MM.1S (cell line): Measurements from ENCODE around the gene SCFD2.
"Not testable (repeated sequence)": the region's sequence is repeated elsewhere in the genome, so short reads cannot be mapped to it uniquely, and the experiment has no call there.

ENCODE experiments used
- DNase-seq: peaks from one replicate; pipeline ENCODE4 v3.0.0-alpha.2; 2015
- H2AFZ ChIP-seq: fragments of 300-600 bp; sonication (generic); 2 replicates; pipeline ENCODE4 v1.6.0; 2016; ENCODE audit warnings: antibody characterized with exemption, low read length
- H3F3A ChIP-seq: fragments of 300-600 bp; sonication (generic); 2 replicates; pipeline ENCODE4 v1.6.1; 2016; ENCODE audit warnings: mild to moderate bottlenecking, antibody characterized with exemption, low read length, moderate library complexity, mixed read lengths; ENCODE audit not compliant: insufficient read depth
- H3K27ac ChIP-seq: fragments of 300-600 bp; sonication (generic); 2 replicates; pipeline ENCODE4 v1.5.1; 2016; ENCODE audit warnings: mild to moderate bottlenecking, low read length
- H3K27me3 ChIP-seq: fragments of 300-600 bp; sonication (generic); replicated peaks from 2 replicates; pipeline ENCODE4 v1.6.0; 2016; ENCODE audit warnings: low read length; ENCODE audit not compliant: insufficient read depth
- H3K36me3 ChIP-seq: fragments of 300-600 bp; sonication (generic); replicated peaks from 2 replicates; pipeline ENCODE4 v1.6.1; 2016; ENCODE audit warnings: mild to moderate bottlenecking, low read length, mixed read lengths; ENCODE audit not compliant: insufficient read depth
- H3K4me1 ChIP-seq: fragments of 300-600 bp; sonication (generic); 2 replicates; pipeline ENCODE4 v1.6.1; 2016; ENCODE audit warnings: low read length, mixed read lengths
- H3K4me2 ChIP-seq: fragments of 300-600 bp; sonication (generic); 2 replicates; pipeline ENCODE4 v1.6.0; 2016; ENCODE audit warnings: low read depth, low read length
- H3K4me3 ChIP-seq: fragments of 300-600 bp; sonication (generic); 2 replicates; pipeline ENCODE4 v1.5.1; 2016; ENCODE audit warnings: low read length, mixed read lengths
- H3K79me2 ChIP-seq: fragments of 300-600 bp; sonication (generic); 2 replicates; pipeline ENCODE4 v1.6.1; 2016; ENCODE audit warnings: mixed run types, low read length, mixed read lengths
- H3K9ac ChIP-seq: fragments of 300-600 bp; sonication (generic); 2 replicates; pipeline ENCODE4 v1.6.1; 2016; ENCODE audit warnings: low read length, mixed read lengths
- H3K9me2 ChIP-seq: fragments of 300-600 bp; sonication (generic); replicated peaks from 2 replicates; pipeline ENCODE4 v1.6.1; 2016; ENCODE audit warnings: mild to moderate bottlenecking, low read length, mixed read lengths; ENCODE audit not compliant: insufficient read depth
- H3K9me3 ChIP-seq: fragments of 300-600 bp; sonication (generic); replicated peaks from 2 replicates; pipeline ENCODE4 v1.6.1; 2016; ENCODE audit warnings: mild to moderate bottlenecking, low read length, mixed read lengths; ENCODE audit not compliant: insufficient read depth
- H4K20me1 ChIP-seq: fragments of 300-600 bp; sonication (generic); 2 replicates; pipeline ENCODE4 v1.6.1; 2016; ENCODE audit warnings: mild to moderate bottlenecking, low read length, moderate library complexity, mixed read lengths; ENCODE audit not compliant: insufficient read depth
- EZH2 ChIP-seq: fragments of 300-600 bp; sonication (generic); optimal IDR thresholded peaks from 2 replicates; pipeline ENCODE3; 2017; ENCODE audit warnings: low read depth, mild to moderate bottlenecking, antibody characterized with exemption, low read length, mixed read lengths
- EZH2phosphoT487 ChIP-seq: fragments of 300-600 bp; sonication (generic); IDR thresholded peaks from 2 replicates; pipeline ENCODE4 v1.6.1; 2018; ENCODE audit warnings: antibody characterized with exemption, low read length
- TF ChIP-seq, protein P1 (sequence below): fragments of 300-600 bp; sonication (generic); IDR thresholded peaks from 2 replicates; pipeline ENCODE4 v1.5.1; 2016; ENCODE audit warnings: antibody characterized with exemption, low read length, mixed read lengths

The SCFD2 gene

DNA sequence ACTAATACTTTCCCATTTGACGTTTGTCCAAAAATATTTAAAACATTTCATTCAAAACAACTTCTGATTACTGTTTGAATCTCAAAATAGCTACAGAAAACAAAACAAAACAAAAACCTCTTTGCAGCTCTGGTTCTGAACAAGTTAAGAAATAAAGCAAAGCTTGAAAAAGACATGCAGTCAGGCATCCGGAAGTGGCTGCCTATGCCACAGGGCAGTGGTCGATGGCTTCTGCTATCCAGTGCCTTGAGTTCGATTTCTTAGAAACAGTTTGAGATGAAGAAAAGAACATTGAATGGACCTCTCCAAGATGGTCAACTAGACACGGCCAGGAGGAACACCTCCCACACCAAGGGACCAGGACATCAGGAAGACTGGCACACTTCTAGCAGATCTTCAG, 125.3 kb downstream of the SCFD2 start:
- H4K20me1 ChIP-seq = no peaks in the 10 kb centered on the region
- no peaks in the 10 kb centered on the region for H3K9me3 ChIP-seq
- H3K4me3 ChIP-seq = no peak overlapping the region
- no peaks in the 10 kb centered on the region for H3K27me3 ChIP-seq
- H2AFZ ChIP-seq = no peak overlapping the region
- TF ChIP-seq EZH2phosphoT487 = no peak
- TF ChIP-seq, protein P1, sequence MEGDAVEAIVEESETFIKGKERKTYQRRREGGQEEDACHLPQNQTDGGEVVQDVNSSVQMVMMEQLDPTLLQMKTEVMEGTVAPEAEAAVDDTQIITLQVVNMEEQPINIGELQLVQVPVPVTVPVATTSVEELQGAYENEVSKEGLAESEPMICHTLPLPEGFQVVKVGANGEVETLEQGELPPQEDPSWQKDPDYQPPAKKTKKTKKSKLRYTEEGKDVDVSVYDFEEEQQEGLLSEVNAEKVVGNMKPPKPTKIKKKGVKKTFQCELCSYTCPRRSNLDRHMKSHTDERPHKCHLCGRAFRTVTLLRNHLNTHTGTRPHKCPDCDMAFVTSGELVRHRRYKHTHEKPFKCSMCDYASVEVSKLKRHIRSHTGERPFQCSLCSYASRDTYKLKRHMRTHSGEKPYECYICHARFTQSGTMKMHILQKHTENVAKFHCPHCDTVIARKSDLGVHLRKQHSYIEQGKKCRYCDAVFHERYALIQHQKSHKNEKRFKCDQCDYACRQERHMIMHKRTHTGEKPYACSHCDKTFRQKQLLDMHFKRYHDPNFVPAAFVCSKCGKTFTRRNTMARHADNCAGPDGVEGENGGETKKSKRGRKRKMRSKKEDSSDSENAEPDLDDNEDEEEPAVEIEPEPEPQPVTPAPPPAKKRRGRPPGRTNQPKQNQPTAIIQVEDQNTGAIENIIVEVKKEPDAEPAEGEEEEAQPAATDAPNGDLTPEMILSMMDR = no peak
- no peak for TF ChIP-seq EZH2
- peaks cover 22% of the 10 kb centered on the region for H3K79me2 ChIP-seq
- no peaks in the 10 kb centered on the region for H3K36me3 ChIP-seq
- no peak overlapping the region for H3K4me2 ChIP-seq
- H3F3A ChIP-seq = no peaks in the 10 kb centered on the region
- no peak overlapping the region for H3K27ac ChIP-seq
- H3K9ac ChIP-seq = no peak overlapping the region
- no peak for DNase-seq
- no peaks in the 10 kb centered on the region for H3K9me2 ChIP-seq
- no peaks in the 10 kb centered on the region for H3K4me1 ChIP-seq

DNA sequence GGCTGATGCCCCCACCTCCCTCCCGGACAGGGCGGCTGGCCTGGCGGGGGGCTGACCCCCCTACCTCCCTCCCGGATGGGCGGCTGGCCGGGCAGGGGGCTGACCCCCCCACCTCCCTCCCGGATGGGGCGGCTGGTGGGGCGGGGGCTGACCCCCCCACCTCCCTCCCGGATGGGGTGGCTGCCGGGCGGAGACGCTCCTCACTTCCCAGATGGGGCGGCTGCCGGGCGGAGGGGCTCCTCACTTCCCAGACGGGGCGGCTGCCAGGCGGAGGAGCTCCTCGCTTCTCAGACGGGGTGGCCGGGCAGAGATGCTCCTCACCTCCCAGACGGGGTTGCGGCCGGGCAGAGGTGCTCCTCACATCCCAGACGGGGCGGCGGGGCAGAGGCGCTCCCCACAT, 127.5 kb downstream of the SCFD2 start:
- H3K9me2 ChIP-seq, DNase-seq, H3F3A ChIP-seq, H2AFZ ChIP-seq, H3K9ac ChIP-seq, H3K27ac ChIP-seq, H3K4me3 ChIP-seq, H3K27me3 ChIP-seq, H4K20me1 ChIP-seq, H3K4me2 ChIP-seq, H3K9me3 ChIP-seq, H3K4me1 ChIP-seq, H3K36me3 ChIP-seq: not testable (repeated sequence)
- peaks cover 12% of the 10 kb centered on the region for H3K79me2 ChIP-seq

DNA sequence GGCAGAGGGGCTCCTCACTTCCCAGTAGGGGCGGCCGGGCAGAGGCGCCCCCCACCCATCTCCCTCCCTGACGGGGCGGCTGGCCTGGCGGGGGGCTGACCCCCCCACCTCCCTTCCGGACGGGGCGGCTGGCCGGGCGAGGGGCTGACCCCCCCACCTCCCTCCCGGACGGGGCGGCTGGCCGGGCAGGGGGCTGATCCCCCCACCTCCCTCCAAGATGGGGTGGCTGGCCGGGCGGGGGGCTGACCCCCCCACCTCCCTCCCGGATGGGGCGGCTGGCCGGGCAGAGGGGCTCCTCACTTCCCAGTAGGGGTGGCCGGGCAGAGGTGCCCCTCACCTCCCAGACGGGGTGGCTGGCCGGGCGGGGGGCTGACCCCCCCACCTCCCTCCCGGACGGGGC, 128.1 kb downstream of the SCFD2 start:
- not testable (repeated sequence) for H3K27me3 ChIP-seq, H3K27ac ChIP-seq, DNase-seq, H3K9me3 ChIP-seq, H3K9ac ChIP-seq, H2AFZ ChIP-seq, H3K36me3 ChIP-seq, H4K20me1 ChIP-seq, H3K9me2 ChIP-seq, H3F3A ChIP-seq, H3K4me2 ChIP-seq, H3K4me3 ChIP-seq, H3K4me1 ChIP-seq
- H3K79me2 ChIP-seq = peaks cover 12% of the 10 kb centered on the region

DNA sequence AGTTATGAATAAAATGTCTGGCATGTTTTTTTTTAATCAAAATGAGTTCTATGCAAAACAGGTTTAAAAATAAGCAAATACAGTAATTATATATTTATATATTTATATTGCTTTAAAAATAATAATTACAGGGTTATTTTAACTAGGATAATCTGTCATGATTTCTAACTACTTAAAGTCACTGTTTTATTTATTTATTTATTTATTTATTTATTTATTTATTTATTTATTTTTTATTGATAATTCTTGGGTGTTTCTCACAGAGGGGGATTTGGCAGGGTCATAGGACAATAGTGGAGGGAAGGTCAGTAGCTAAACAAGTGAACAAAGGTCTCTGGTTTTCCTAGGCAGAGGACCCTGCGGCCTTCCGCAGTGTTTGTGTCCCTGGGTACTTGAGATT, 129.2 kb downstream of the SCFD2 start:
- not testable (repeated sequence) for DNase-seq, H3K36me3 ChIP-seq, H3K9me2 ChIP-seq, H2AFZ ChIP-seq, H3K27ac ChIP-seq, H3K9me3 ChIP-seq, H3K4me3 ChIP-seq, H3K79me2 ChIP-seq, H3K27me3 ChIP-seq, H3F3A ChIP-seq, H4K20me1 ChIP-seq, H3K9ac ChIP-seq, H3K4me2 ChIP-seq, H3K4me1 ChIP-seq

DNA sequence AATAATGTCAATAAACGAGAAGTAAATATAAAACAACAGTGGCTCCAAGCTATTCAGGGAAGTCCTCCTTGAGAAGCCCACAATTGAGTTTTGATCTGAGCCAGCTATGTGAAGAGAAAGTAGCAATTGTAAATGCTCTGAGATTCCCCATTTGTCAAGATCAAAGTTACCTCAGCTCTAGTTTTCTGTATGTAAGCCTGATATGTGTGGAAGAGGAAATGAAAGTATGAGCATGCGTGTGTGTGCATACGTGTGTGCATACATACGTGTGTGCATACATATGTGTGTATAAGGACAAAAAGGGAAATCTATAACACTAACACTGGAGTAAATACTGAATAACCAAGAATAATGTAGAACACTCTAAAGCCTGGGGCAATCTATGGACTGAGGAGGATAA, 130.3 kb downstream of the SCFD2 start:
- no peak for TF ChIP-seq EZH2
- TF ChIP-seq, protein P1 = no peak
- no peak for TF ChIP-seq EZH2phosphoT487
- H3K4me1 ChIP-seq = no peaks in the 10 kb centered on the region

More for the DNA sequence above, 130.3 kb downstream of the SCFD2 start:
- Histone ChIP-seq H3K4me3 (no peak overlapping the region), H3K27me3 (no peaks in the 10 kb centered on the region), H3K9ac (no peak overlapping the region), H3K36me3 (no peaks in the 10 kb centered on the region), H2AFZ (no peak overlapping the region), H3K79me2 (no peaks in the 10 kb centered on the region), H3K27ac (no peak overlapping the region), H3K4me2 (no peak overlapping the region), H4K20me1 (no peaks in the 10 kb centered on the region), H3F3A (no peaks in the 10 kb centered on the region), H3K9me2 (no peaks in the 10 kb centered on the region), H3K9me3 (no peaks in the 10 kb centered on the region)
- DNase-seq = no peak
